NCI-H146 treated with DMSO at 0.1 percent for 48 hours (cell line): ENCODE results near the gene MLANA.

Source experiments
- DNase-seq: peaks from one replicate; lab custom pipeline; 2025; ENCODE audit not compliant: unreplicated experiment; lab: John Stamatoyannopoulos, UW

The MLANA gene

GRCh38 chr9:5899292-5899691 lies 8.6 kb downstream of the MLANA start:
- no peak for DNase-seq

- DNase-seq, result no peak
These were observed 9.9 kb downstream of the MLANA start for GRCh38 chr9:5900622-5901021.

- DNase-seq, result no peak
These were observed 11.7 kb downstream of the MLANA start for GRCh38 chr9:5902377-5902776.

- no peak for DNase-seq
These were observed 18.2 kb downstream of the MLANA start for GRCh38 chr9:5908918-5909317.

- no peak for DNase-seq
These were observed 19.3 kb downstream of the MLANA start for GRCh38 chr9:5909976-5910375.

- no peak for DNase-seq
These were observed 19.8 kb downstream of the MLANA start for GRCh38 chr9:5910413-5911057.

GRCh38 chr9:5915438-5915837 lies 24.7 kb downstream of the MLANA start:
- no peak for DNase-seq

- DNase-seq, result no peak
These were observed 26.6 kb downstream of the MLANA start for GRCh38 chr9:5917273-5917672.

- DNase-seq, result no peak
These were observed 27.2 kb downstream of the MLANA start for GRCh38 chr9:5917888-5918287.

- DNase-seq, result no peak
These were observed 27.8 kb downstream of the MLANA start for GRCh38 chr9:5918460-5918859.

- DNase-seq, result no peak
These were observed 30.2 kb downstream of the MLANA start for GRCh38 chr9:5920860-5921328.

- DNase-seq, result no peak
These were observed 31.5 kb downstream of the MLANA start for GRCh38 chr9:5922192-5922591.

GRCh38 chr9:5931657-5932056 lies 41.0 kb downstream of the MLANA start:
- no peak for DNase-seq

GRCh38 chr9:5938449-5938848 lies 47.8 kb downstream of the MLANA start:
- no peak for DNase-seq

GRCh38 chr9:5939530-5939929 lies 48.8 kb downstream of the MLANA start:
- DNase-seq, result no peak

- DNase-seq, result no peak
These were observed 50.5 kb downstream of the MLANA start for GRCh38 chr9:5941214-5941613.

- no peak for DNase-seq
These were observed 54.4 kb downstream of the MLANA start for GRCh38 chr9:5945112-5945511.

GRCh38 chr9:5947912-5948311 lies 57.2 kb downstream of the MLANA start:
- DNase-seq, result no peak

- DNase-seq, result no peak
These were observed 58.5 kb downstream of the MLANA start for GRCh38 chr9:5949103-5949699.

GRCh38 chr9:5950261-5950660 lies 59.6 kb downstream of the MLANA start:
- DNase-seq, result no peak

GRCh38 chr9:5951686-5952211 lies 61.1 kb downstream of the MLANA start:
- no peak for DNase-seq
